AG09319 (cell line): Measurements from ENCODE around the gene EIPR1.

Experiments
- DNase-seq: peaks from one replicate; pipeline ENCODE4 v3.0.0-alpha.2; 2010; ENCODE audit warnings: low read depth; ENCODE audit errors: extremely low read depth
- CTCF ChIP-seq: IDR thresholded peaks from 2 replicates; pipeline ENCODE4 v1.5.1; 2011; ENCODE audit warnings: low read depth, mild to moderate bottlenecking, inconsistent platforms, low read length, moderate library complexity

Gene EIPR1

GRCh38 chr2:3411103-3411502 is 33.5 kb upstream of the EIPR1 start:
- no peak for TF ChIP-seq CTCF
- DNase-seq, result no peak

GRCh38 chr2:3409627-3410170 is 32.1 kb upstream of the EIPR1 start:
- TF ChIP-seq CTCF, result no peak
- DNase-seq, result no peak

- TF ChIP-seq CTCF, result no peak
These were observed 31.2 kb upstream of the EIPR1 start for GRCh38 chr2:3408781-3409180.

GRCh38 chr2:3406501-3406900 is 28.9 kb upstream of the EIPR1 start:
- TF ChIP-seq CTCF, result no peak
- no peak for DNase-seq

More at GRCh38 chr2:3408781-3409180, 31.2 kb upstream of the EIPR1 start:
- DNase-seq, result no peak

- TF ChIP-seq CTCF, result no peak
- DNase-seq, result no peak
These were observed 28.3 kb upstream of the EIPR1 start for GRCh38 chr2:3405876-3406275.

- no peak for TF ChIP-seq CTCF
- no peak for DNase-seq
These were observed 27.7 kb upstream of the EIPR1 start for GRCh38 chr2:3405307-3405706.

- TF ChIP-seq CTCF, result no peak
- DNase-seq, result no peak
These were observed 26.8 kb upstream of the EIPR1 start for GRCh38 chr2:3404349-3404894.
